ENCODE results near the gene RNF40.

GRCh38 chr16:30820952-30821421 is 58.9 kb downstream of the RNF40 start:
- TF ChIP-seq REST (IDR thresholded peaks at IDR 0.05; ENCODE audit: insufficient read depth in 1 of 2, low read depth in 2 of 2, low read length in 2 of 2) (no peak), POLR2AphosphoS5 (IDR thresholded peaks at IDR 0.05; ENCODE audit: low read depth, low read length) (no peak), FOXP2 (optimal IDR thresholded peaks at IDR 0.05; ENCODE audit: borderline replicate concordance, extremely low read depth, extremely low read length, insufficient read depth) (no peak), SIN3A (IDR thresholded peaks at IDR 0.05; ENCODE audit: borderline replicate concordance, insufficient read depth, low read length) (no peak)
